Muscle of arm (tissue), 12 donors: ENCODE results near the gene ZNF286A. TPM values are rescaled to one million over a fixed set of nuclear protein-coding genes. Genes with fewer than 3 reads are reported as not detected.
"Not testable (repeated sequence)": the region's sequence is repeated elsewhere in the genome, so short reads cannot be mapped to it uniquely, and the experiment has no call there.

Source experiments
- DNase-seq: peaks from one replicate; pipeline ENCODE4 v3.0.0-alpha.2; 2013
- polyA plus RNA-seq, 12 donors: library from polyadenylated mRNA; unstranded; fragments of 120-200 nt; gene quantifications; one replicate each; pipeline ENCODE4 v1.2.1, GENCODE V29; 2013; ENCODE audit not compliant: insufficient read length in 12 of 12

Gene ZNF286A
- polyA plus RNA-seq, 12 donors: 13.5 to 36.5 (median 26.6) TPM; not detected in 1

DNA sequence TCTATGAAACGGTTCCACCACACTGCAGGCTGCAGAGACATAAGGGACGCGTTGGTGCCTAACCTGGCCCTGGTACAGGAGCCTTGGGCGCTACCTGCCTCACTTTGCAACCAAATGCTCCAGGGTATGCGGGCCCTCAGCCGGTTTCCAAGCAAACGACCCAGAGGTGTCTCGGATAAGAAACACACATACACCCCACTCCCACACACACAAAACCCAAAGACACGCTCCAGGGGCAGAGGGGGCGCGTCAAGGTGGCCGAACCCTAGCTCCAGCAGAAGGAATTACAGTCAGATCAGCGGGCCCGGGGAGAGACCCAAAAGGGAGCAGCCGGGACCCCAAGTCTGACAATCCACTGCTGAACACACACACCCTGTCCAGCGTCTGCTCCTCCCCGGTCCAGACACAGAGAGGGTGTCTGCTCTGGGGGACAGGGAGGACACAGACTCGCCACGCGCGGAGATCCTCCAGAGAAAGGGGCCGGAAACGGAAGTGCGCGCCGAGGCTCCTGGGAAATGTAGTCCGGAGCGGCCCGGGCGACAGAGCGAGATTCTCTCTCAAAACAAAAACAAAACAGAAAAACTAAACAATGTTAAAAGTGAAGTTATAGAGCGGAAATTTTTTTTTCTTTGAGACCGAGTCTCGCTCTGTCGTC is 15.6 kb upstream of the ZNF286A start, which contains the start of gene TRIM16:
TRIM16 (minus strand) TSS at position 488 of the 655 bp plus-strand sequence. CDS start 32,702 bp downstream, outside the sequence.
- peak; percentile 78 for DNase-seq

DNA sequence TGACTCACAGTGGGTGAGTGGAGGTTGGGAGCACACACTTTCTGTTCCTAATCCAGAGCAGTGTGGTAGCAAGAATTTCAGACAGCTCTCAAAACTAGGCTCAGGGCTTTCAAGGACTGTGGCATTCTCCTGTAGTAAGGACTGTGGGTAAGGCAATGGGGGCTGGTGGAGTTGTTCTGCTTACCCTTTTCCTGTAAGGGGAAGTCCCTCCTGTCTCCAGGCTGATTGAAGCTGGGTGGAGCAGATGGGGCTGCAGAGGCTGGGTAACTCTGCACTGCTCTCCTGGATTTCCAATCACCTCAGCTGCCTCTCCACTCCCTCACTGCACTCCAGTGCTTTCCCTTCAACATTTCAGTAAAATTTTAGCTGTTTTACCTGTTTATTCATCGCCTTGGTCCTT is 12.1 kb upstream of the ZNF286A start:
- DNase-seq: not testable (repeated sequence)

DNA sequence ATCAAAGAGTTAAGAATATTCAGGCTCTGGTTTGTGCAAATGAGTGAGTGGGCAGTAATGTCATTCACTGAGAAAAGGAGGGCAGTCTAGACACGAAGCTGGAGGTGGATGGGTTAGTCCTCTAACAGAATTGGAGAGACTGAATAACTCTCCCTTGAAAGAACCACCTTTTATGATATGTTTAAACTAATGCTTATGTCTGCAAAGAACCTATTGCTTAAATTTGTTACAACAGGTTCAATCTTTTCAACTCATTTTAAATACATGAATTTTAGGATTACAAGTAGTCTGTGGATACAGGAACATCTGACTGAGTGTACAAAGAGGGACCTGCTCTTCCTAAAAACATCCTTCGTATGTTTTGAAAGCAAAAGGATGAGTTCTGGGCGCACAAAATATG is 585 bp upstream of the ZNF286A start:
- DNase-seq: peak; percentile 1

DNA sequence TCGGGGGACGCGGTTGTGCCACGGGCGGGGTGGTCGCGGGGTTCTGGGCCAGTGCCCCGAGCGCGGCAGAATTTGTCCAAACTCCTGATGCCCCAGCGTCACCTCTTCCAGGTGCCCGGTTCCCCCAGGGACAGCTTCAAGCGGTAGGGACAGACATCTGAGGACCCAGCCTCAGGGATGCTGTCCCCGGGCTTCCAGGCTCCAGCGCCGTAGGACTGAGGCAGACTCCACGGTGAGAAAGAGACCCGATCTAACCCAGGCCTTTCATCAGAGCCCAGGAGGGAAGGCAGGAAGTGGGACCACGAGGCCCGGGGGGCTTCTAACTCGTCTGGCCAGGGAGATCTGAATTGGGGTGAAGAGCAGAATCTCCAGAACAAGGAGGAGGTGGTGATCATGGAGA is 385 bp downstream of the ZNF286A start:
- DNase-seq: not testable (repeated sequence)

DNA sequence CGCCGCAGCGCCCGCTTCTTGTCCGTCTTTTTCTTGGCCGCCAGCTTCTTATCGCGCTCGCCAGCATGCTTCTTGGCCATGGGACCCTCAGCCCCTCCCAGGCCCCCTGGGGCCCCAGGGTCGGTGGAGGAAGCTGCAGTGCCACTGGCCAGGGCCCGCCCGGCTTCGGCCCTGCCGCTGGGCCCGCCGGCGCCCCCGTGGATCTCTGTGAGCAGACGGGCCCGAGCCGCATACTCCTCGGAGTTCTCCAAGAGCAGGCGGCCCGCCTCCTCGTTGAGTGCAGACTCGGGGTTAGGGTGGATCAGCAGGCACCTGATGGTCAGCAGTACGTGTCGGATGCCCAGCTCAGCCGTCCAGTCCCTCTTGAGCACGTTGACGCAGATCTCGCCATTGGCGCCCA is 4.7 kb downstream of the ZNF286A start:
- not testable (repeated sequence) for DNase-seq

DNA sequence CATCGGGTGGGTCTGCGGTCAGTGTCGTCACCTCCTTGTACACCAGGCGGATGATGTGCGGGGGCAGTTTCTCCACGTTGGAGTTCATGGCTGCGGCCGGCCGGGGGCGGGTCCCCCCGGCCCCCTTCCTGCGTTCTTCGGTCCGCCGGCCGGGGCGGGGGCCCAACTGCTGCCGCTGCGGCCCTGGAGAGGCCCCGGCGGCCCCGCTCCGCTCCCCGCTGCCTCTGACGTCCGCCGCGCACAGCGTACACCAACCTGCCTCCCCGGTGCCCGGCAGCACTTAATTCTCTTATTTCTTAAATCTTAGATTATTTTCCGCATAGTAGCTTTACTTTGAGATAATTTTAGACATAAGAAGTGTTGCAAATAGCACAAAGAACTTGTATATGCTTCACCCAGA is 5.3 kb downstream of the ZNF286A start:
- not testable (repeated sequence) for DNase-seq

DNA sequence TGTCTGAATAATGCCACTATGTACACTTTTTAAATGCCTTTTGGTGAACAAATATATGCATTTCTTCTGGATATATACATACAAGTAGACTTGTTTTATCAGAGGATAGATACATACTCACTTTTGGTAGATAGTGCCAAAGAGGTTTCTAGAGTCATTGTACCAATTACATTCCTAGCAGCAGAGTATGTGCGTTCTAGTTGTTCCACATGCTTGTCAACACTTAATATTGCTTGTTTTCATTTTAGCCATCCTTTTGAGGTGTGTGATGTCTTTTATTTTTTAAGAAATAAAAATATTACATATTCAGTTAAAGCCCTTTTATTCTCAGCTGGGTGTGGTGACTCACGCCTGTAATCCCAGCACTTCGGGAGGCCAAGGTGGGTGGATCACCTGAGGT is 9.3 kb downstream of the ZNF286A start:
- DNase-seq: not testable (repeated sequence)

DNA sequence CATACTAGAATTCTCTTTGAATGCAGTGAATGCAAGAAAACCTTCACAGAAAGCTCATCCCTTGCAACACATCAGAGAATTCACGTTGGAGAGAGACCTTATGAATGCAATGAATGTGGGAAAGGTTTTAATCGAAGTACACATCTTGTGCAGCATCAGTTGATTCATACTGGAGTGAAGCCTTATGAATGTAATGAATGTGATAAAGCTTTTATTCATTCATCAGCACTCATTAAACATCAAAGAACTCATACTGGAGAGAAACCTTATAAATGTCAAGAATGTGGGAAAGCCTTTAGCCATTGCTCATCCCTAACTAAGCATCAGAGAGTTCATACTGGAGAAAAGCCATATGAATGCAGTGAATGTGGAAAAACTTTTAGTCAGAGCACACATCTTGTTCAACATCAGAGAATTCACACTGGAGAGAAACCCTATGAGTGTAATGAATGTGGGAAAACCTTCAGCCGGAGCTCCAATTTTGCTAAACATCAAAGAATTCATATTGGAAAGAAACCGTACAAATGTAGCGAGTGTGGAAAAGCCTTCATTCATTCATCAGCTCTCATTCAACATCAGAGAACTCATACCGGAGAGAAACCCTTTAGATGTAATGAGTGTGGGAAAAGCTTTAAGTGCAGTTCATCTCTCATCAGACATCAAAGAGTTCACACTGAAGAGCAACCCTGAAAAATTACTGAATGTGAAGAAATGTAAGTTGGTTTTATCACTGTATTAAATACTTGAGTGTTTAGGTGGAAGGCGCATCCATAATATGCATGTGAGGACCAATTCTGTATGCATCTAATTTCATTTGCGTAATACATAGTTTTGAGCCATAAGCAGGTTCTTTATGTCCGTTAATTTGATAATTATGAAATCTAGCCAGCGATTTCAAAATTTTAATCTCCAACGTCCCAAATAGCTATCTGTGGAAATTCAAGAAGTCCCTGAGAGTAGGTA is 17.3 kb downstream of the ZNF286A start:
- not testable (repeated sequence) for DNase-seq

DNA sequence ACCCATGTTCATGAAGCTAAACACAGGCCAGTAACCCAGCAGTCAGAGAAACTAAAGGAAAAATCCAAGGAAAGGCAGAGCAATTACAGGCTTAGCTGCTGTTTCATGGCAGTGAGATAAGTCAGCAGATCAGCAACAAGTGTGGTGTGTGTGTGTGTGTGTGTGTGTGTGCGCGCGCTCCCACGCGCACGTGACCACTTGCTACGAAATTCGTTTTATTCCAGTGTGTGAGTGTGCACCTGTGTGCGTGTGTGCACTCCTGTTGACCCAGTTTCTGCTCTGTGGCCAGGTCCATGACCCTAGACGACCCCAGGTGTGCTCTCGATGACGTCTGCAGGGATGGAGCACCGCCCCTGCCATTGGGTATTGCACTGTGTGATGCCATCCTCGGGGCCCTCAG is 31.0 kb downstream of the ZNF286A start:
- DNase-seq: not testable (repeated sequence)

DNA sequence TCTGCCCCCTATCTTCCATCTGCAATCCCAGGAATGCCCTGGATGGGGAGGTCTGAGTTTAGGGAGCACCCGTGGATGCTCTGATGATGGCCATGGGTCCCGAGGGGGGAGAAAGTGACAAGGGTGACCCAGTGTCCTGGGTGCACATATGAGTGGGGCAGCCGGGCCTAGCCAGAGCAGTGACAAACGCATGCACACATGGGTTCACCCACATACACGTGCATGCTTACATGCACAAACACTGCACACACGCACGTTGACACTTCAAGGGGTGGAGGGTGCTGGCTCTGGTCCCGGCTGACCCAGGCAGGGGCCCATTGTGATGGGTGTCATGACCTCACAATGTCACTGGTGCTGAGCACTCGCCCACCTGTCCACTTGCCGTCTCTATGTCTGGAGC is 32.3 kb downstream of the ZNF286A start, which contains the start of gene TBC1D26:
TBC1D26 (plus strand) TSS at position 384 of the 400 bp plus-strand sequence. CDS start 3,066 bp downstream, outside the sequence.
- DNase-seq: not testable (repeated sequence)

DNA sequence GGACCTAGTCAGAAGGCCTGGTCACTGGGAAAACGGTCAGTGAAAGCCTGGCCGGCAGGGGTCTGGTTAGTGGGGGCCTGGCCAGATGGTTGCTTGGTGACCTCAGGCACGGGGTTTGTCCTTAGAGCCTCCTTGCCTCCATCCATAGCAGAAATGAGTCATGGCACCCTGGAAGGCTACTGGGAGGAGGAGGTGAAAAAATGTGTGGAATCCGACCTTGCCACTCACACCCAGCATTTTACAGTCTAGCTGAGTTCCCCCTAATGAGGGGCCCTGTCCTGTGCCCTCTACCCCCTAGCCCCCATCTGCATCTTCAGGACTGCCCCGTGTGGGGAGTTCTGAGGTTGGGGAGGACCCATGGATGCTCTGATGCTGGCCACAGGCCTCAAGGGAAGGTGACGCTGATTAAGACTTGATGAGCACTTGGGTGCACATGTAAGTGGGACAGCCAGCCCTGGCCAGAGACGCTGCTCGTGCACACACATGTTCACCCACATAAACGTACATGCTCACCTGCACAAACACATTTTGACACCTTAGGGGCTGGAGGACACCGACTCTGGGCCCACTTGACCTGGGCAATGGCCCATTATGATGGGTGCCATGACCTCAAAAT is 33.7 kb downstream of the ZNF286A start:
- not testable (repeated sequence) for DNase-seq

DNA sequence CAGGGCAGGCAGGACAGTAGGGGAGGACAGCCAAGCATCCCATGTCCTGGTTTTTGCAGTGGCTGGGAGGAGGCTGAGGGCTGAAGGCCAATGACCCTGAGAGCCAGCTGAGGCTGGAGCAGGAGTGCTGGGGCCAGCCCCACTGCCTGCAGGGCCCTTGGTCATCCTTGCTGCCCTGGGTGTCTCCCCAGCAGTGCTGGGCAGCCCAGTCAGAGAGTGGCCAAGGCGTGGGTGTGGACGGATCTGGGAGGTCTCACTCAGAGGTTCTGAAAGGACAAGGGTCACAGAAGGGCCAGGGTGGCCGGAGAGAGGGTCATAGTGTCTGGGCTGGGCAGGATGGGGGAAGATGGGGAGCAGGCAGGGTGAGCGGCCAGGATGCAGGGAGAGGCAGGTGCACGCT is 37.0 kb downstream of the ZNF286A start:
- DNase-seq: not testable (repeated sequence)

DNA sequence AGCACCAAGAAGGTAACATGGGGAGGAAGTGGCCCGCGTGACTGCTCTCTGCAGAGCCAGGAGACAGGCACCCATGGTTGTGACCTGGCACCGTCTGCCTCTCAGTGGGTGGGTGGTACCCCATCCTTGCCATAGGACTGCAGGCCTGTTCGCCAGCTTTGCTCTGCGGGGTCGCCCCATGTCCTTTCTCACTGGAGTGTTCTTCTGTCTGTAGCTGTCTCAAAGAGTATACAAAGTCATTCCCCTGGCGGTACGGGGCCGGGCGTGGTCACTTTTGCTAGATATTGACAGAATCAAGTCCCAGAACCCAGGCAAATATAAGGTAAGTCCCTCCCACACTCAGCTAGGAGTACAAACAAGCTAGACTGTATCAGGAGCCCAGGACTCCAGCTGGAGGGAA is 38.5 kb downstream of the ZNF286A start:
- no peak for DNase-seq

DNA sequence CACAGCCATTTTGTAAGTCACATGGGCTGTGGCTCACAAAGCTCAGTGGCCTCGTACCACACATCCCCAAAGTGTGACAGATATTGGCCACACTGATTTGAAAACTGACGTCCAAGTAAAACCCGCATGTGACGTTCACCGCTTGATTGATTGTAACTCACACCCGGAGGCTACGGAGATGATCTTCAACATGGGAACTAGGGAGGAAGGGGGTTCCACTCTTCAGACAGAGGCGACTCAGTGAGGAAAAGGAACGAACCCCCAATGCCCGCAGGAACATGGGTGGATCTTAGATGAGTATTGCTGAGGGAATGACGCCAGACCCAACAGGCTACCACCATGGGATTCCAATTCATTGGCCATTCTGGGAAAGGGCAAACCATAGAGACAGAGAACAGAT is 39.7 kb downstream of the ZNF286A start:
- not testable (repeated sequence) for DNase-seq

DNA sequence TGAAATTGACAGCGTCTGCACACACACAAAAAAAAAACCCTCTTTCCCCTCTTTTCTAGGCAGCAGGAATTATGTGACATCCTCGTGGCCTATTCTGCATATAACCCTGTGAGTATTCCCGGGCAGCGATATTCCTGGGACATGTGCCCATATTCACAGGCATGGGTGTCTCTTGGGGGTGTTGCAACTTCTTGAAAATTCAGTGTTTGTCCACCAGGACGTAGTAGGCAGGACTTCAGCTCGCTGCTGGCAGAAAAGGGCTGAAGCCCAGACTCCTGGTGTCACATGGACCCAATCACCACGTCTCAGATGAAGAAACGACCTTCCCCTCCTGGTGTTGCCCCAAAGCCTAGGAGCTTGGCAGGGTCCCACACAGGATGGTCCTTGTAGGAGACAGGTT is 40.5 kb downstream of the ZNF286A start:
- not testable (repeated sequence) for DNase-seq

DNA sequence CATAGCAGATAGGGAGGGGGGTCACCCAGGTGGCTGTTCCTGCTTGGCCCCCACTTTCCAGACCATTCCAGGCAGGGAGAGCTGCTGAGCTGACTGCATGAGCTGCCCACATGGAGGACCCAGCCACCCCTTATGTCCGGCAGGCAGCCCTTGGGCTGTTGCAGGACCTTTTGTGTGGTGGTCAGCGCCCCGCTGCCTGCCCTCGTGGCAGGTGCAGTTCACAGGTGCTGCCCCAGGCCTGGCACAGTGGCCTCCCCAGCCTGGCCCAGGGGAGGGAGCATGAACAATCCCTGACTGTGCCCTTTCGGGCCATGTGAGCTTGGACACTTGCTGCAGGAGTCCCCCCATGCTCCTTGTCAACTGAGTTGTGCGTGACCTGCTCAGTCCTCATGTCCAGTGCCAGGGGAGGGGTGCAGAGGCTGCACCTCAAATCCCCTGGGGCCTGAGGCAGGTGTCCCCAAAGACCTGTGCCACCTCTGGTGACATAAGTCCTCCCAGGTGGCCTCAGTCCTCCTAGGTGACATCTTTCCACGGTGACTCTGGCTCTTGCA is 41.1 kb downstream of the ZNF286A start:
- DNase-seq: no peak

DNA sequence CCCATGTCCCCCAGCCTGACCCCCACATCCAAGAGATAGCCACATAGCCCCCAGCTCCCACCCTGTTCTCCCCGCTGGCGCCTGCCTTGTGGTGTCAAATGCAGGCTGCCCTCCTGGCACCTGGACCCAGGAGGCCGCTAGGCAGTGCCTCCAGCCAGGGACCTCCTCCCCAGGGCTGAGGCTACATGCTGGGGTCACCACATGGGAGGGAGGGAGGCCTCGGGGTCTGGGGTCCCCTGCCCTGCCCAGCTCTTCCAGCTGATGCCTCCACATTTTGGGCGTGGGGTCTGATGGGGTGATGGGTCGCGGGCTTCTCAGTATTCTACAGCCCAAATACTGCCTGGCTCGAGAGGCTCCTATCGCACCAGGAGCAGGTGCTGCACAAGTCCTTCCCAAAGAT is 42.1 kb downstream of the ZNF286A start:
- DNase-seq: no peak

DNA sequence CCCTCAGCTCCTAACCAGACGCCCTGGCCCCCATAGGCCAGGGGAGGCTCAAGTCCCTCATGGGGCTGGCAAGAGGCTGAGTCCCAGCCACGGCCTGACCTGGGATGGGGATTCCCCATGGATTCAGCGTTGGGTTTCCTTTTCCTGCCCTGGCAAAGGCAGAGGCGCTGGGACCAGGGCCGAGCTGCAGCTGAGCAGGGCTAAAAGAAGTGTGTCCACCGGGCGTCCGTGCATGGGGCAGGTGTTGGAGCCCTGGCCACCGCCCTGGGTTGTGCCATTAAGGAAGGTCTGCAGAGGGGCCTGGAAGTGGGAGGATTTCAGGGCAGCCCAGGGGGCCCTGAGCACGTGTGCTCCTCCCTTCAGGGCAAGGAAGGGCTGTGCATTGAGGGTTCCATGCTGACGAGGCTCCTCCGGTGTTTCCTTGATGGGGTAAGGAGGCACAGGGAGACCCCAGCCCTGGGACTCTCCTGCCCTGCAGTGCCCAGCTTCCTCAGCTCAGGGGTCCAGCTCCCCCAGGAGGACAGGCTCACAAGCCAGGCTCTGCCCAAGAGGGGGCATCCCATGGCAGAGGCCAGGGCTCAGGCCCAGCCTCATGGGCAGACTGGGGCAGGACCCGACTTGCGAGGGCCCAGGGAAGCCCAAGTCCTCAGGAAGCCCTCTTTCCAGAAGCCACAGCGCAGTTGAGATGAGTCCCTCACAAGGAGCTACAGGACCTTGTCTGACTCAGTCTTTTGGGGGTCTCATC is 42.7 kb downstream of the ZNF286A start:
- no peak for DNase-seq

DNA sequence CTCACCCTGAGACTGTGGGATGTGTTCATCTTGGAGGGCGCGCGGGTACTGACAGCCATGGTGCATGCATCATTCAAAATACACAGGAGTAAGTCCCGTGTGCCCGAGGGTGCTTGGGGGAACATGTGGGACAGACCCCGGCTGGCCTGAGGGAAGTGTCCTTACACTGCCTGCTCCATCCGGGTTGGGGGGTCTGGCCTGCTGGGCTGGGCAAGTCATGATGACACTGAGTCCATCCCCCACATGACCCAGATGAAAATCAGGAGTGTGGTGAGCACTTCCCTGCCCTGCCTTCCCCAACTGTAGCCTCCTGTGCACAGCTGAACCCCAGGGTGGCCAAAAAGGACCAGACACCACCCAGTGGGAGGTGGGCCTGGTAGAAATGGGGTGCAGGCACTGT is 43.4 kb downstream of the ZNF286A start:
- no peak for DNase-seq

DNA sequence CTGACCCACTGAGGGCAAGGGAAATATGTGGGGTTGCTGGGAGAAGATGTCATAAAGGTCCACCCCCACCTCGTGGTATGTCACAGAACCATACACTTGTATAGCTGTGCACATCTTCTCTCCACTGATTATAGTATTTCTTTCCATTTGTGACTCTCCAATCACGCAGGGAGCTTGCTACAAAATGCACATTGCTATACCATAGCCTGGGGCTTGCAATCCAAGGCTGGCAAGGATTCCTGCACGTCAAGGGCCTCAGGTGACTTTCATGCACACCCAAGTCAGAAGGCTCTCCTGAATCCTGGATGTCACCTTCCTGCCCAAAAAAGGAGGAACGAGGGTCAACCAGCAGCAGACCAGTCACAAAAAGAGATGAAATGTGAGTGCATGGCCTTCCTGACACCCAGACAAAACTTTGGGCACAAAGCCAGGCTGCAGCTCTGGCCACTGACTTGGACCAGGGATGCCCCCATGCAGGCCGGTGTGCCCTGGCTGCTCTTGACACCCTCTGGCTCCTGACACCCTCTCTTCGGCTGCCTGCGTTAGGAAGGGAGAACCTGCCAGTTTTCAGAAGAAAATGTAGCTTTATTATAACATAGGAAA is 44.6 kb downstream of the ZNF286A start:
- DNase-seq: no peak

DNA sequence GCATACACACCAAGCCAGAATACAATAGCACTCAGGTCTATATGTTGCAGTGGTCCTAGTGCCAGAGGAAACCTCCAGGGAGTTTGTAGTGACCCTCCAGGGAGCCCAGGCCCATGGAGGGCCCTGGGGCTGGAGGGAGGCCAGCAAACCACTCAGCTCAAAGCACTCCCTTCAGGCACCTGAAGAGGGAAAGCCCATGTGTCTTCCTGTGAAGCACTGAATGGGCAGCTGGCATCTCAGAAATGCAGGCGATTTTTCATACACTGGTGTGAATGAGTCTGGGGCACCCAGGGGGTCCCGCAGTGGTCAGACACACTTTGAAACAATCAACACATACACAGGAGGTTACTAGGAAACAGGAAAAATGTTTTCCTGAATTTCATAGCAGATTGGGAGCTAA is 45.3 kb downstream of the ZNF286A start:
- no peak for DNase-seq
